SK-N-MC (cell line): ENCODE measurements around the gene ZSCAN31.

Experiments
- EZH2 ChIP-seq: fragments of 200-600 bp; sonication (generic); IDR thresholded peaks from one replicate; pipeline ENCODE4 v1.6.1; 2017; ENCODE audit warnings: antibody characterized with exemption
- FOXP2 ChIP-seq: optimal IDR thresholded peaks from 2 replicates; pipeline ENCODE3; 2011; ENCODE audit warnings: mild to moderate bottlenecking, moderate library complexity; ENCODE audit not compliant: insufficient read depth; ENCODE audit errors: extremely low read length, control extremely low read depth
- POLR2AphosphoS5 ChIP-seq: IDR thresholded peaks from 2 replicates; pipeline ENCODE4 v1.6.1; 2012; ENCODE audit warnings: mild to moderate bottlenecking, low read depth, low read length, borderline replicate concordance

DNA sequence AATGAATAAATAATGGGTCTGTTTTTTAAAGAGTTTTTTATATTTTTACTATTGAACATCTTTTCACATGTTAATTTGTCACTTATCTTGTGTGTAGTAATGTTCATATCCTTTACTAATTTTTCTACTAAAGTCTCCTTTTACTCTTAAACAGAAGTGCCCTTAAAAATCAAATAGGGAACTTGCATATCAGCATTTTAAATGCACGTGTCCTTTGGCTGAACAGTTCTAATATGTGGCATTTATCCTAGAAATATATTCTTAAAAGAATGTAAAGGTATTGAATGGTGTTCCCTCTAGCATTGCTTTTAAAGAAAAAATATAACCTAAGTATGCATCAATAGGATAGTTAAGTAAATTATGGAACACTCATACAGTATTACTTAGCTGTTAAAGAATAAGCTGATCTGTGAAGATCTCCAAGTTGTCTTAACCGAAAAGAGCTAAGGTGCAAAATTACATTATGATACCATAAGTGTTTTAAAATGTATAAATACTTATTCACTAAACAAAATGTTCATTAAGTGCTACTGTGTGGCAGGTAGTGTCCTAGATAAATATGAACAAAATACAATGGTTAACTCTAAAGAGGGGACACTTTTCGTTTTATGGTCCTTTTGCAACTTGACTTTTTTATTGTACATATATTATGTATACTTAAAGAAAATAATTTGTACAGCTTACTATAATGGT, 55.2 kb downstream of the ZSCAN31 start:
- TF ChIP-seq EZH2 (no peak), POLR2AphosphoS5 (no peak), FOXP2 (no peak)
